Liver (tissue), 9 donors: Measurements from ENCODE around the gene ATP6V1G2. TPM values are rescaled to one million over a fixed set of nuclear protein-coding genes. Genes with fewer than 3 reads are reported as not detected.
A peak's percentile ranks its signal among the peaks of the same experiment; 100 is the strongest.

Source experiments
- DNase-seq: peaks from one replicate; pipeline ENCODE4 v3.0.0-alpha.2; 2017; ENCODE audit warnings: low spot score
- H3K27ac ChIP-seq, 2 donors: one replicate each; pipeline ENCODE4 v1.7.0; 2013; ENCODE audit warnings: inconsistent platforms in 2 of 2, low read length in 2 of 2, control low read depth in 1 of 2, low read depth in 1 of 2, mild to moderate bottlenecking in 1 of 2
- H3K27me3 ChIP-seq, 4 donors: one replicate each; pipeline versions ENCODE4 v1.6.1 to v1.7.0; 2013; ENCODE audit warnings: low read length in 3 of 4, inconsistent platforms in 1 of 4, mild to moderate bottlenecking in 1 of 4, moderate library complexity in 1 of 4; ENCODE audit not compliant: control insufficient read depth in 4 of 4, insufficient read depth in 4 of 4
- H3K36me3 ChIP-seq, 4 donors: one replicate each; pipeline versions ENCODE4 v1.6.1 to v1.7.0; 2013; ENCODE audit warnings: low read length in 3 of 4, mild to moderate bottlenecking in 3 of 4, low read depth in 1 of 4, moderate library complexity in 1 of 4; ENCODE audit not compliant: control insufficient read depth in 4 of 4, insufficient read depth in 3 of 4
- H3K4me1 ChIP-seq, 4 donors: one replicate each; pipeline versions ENCODE4 v1.6.1 to v1.7.0; 2013; ENCODE audit warnings: low read length in 3 of 4, mild to moderate bottlenecking in 3 of 4, moderate library complexity in 1 of 4; ENCODE audit not compliant: control insufficient read depth in 4 of 4, insufficient read depth in 4 of 4
- H3K4me3 ChIP-seq, 3 donors: one replicate each; pipeline versions ENCODE4 v1.6.1 to v1.7.0; 2013; ENCODE audit warnings: low read length in 3 of 3, control low read depth in 1 of 3, low read depth in 1 of 3, mild to moderate bottlenecking in 1 of 3
- H3K9ac ChIP-seq, 2 donors: one replicate each; pipeline ENCODE4 v1.7.0; 2013; ENCODE audit warnings: low read length in 2 of 2, mild to moderate bottlenecking in 2 of 2, moderate library complexity in 2 of 2, control low read depth in 1 of 2, low read depth in 1 of 2
- H3K9me3 ChIP-seq, 4 donors: one replicate each; pipeline versions ENCODE4 v1.6.1 to v1.7.0; 2013; ENCODE audit warnings: low read length in 3 of 4; ENCODE audit not compliant: control insufficient read depth in 4 of 4
- EGR1 ChIP-seq, 2 donors: IDR thresholded peaks; 2 replicates each; pipeline ENCODE4 v1.6.1; 2016 to 2018; ENCODE audit warnings: antibody characterized with exemption in 2 of 2, low read depth in 2 of 2
- FOXA1 ChIP-seq: IDR thresholded peaks from 2 replicates; pipeline ENCODE4 v1.6.1; 2016; ENCODE audit warnings: antibody characterized with exemption
- FOXA2 ChIP-seq: IDR thresholded peaks from 2 replicates; pipeline ENCODE4 v1.6.1; 2016; ENCODE audit warnings: antibody characterized with exemption
- GABPA ChIP-seq, 2 donors: IDR thresholded peaks in 1 of 2; conservative IDR thresholded peaks in 1 of 2; 2 replicates each; pipeline ENCODE4 v1.6.1; 2016; ENCODE audit warnings: antibody characterized with exemption in 2 of 2, mild to moderate bottlenecking in 1 of 2, moderate library complexity in 1 of 2
- HNF4A ChIP-seq, 2 donors: conservative IDR thresholded peaks; 2 replicates each; pipeline ENCODE4 v1.6.1; 2016; ENCODE audit warnings: antibody characterized with exemption in 2 of 2, mild to moderate bottlenecking in 2 of 2
- HNF4G ChIP-seq: IDR thresholded peaks from 2 replicates; pipeline ENCODE4 v1.6.1; 2016; ENCODE audit warnings: antibody characterized with exemption
- JUND ChIP-seq, 2 donors: IDR thresholded peaks; 2 replicates each; pipeline ENCODE4 v1.6.1; 2016; ENCODE audit warnings: antibody characterized with exemption in 2 of 2
- NR2F2 ChIP-seq: IDR thresholded peaks from 2 replicates; pipeline ENCODE4 v1.6.1; 2016; ENCODE audit warnings: antibody characterized with exemption
- RAD21 ChIP-seq, 2 donors: IDR thresholded peaks; 2 replicates each; pipeline ENCODE4 v1.6.1; 2016; ENCODE audit warnings: antibody characterized with exemption in 2 of 2, mild to moderate bottlenecking in 2 of 2
- REST ChIP-seq: IDR thresholded peaks from 2 replicates; pipeline ENCODE4 v1.6.1; 2016; ENCODE audit warnings: antibody characterized with exemption, mild to moderate bottlenecking
- RXRA ChIP-seq, 2 donors: IDR thresholded peaks; 2 replicates each; pipeline ENCODE4 v1.6.1; 2017 to 2018; ENCODE audit warnings: antibody characterized with exemption in 2 of 2, mild to moderate bottlenecking in 1 of 2
- SP1 ChIP-seq: IDR thresholded peaks from 2 replicates; pipeline ENCODE4 v1.6.1; 2018; ENCODE audit warnings: antibody characterized with exemption, mild to moderate bottlenecking
- TAF1 ChIP-seq: conservative IDR thresholded peaks from 2 replicates; pipeline ENCODE4 v1.6.1; 2016; ENCODE audit warnings: antibody characterized with exemption, mild to moderate bottlenecking
- YY1 ChIP-seq: IDR thresholded peaks from 2 replicates; pipeline ENCODE4 v1.6.1; 2016; ENCODE audit warnings: antibody characterized with exemption, mild to moderate bottlenecking
- WGBS: extraction: QIAGEN DNeasy Blood & Tissue Kit; methylation state at CpG from one replicate; pipeline ENCODE4 v1.1.7; 2013; 5-methylcytosine and 5-hydroxymethylcytosine counted together
- polyA plus RNA-seq, 2 donors: library from polyadenylated mRNA; stranded (reverse) in 1 of 2; unstranded in 1 of 2; fragments of 200-250 nt in 1 of 2; fragments of >200 nt in 1 of 2; fragmentation: Nextera tagmentation in 1 of 2; extraction: Ambion mirVana in 1 of 2; gene quantifications; one replicate each; pipeline versions ENCODE4 v1.2.1 to v1.2.3, GENCODE V29; 2013 to 2015
- total RNA-seq, 2 donors: library from RNA; depleted of rRNA; stranded (reverse); fragments of >200 nt; gene quantifications; one replicate each; pipeline ENCODE4 v1.2.3, GENCODE V29; 2014
- TF ChIP-seq, protein P1 (sequence below): IDR thresholded peaks from 2 replicates; pipeline ENCODE4 v1.6.1; 2016; ENCODE audit warnings: antibody characterized with exemption
- TF ChIP-seq, protein P2 (sequence below): IDR thresholded peaks from 2 replicates; pipeline ENCODE4 v1.6.1; 2016; ENCODE audit warnings: antibody characterized with exemption
- TF ChIP-seq, protein P3 (sequence below): fragments of 150-350 bp; IDR thresholded peaks from 2 replicates; pipeline ENCODE4 v1.5.1; 2017; ENCODE audit warnings: improper control_type of control experiment, low read depth, low read length; ENCODE audit not compliant: missing input control
- TF ChIP-seq, protein P4 (sequence below): IDR thresholded peaks from 2 replicates; pipeline ENCODE4 v1.6.1; 2016; ENCODE audit warnings: antibody characterized with exemption
- donor health status: healthy.
- donor health status: healthy.
- donor health status: healthy.
- donor health status: healthy.
- donor health status: healthy.

Gene ATP6V1G2
- total and polyA plus RNA-seq, 4 donors = 0.14 to 0.36 (median 0.26) TPM

GRCh38 chr6:31547727-31548543, 1.5 kb upstream of the ATP6V1G2 start:
- Histone ChIP-seq H3K4me3 (peak overlapping the region; percentile 15 to 78 (median 56)), H3K27ac (peak overlapping the region; percentile 52 to 84), H3K9me3 (no peaks in the 10 kb centered on the region), H3K9ac (peak overlapping the region; percentile 36 to 97), H3K27me3 (no peaks in the 10 kb centered on the region), H3K4me1 (peaks cover 5 to 23% (median 15%) of the 10 kb centered on the region in 4 donors), H3K36me3 (peaks cover 0 to 13% (median 10%) of the 10 kb centered on the region in 4 donors)
- no peak for TF ChIP-seq SP1
- TF ChIP-seq, protein P1, sequence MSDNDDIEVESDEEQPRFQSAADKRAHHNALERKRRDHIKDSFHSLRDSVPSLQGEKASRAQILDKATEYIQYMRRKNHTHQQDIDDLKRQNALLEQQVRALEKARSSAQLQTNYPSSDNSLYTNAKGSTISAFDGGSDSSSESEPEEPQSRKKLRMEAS = no peak
- no peak for DNase-seq
- 79% methylated on average over 24 of the region's 24 CpGs for WGBS

DNA sequence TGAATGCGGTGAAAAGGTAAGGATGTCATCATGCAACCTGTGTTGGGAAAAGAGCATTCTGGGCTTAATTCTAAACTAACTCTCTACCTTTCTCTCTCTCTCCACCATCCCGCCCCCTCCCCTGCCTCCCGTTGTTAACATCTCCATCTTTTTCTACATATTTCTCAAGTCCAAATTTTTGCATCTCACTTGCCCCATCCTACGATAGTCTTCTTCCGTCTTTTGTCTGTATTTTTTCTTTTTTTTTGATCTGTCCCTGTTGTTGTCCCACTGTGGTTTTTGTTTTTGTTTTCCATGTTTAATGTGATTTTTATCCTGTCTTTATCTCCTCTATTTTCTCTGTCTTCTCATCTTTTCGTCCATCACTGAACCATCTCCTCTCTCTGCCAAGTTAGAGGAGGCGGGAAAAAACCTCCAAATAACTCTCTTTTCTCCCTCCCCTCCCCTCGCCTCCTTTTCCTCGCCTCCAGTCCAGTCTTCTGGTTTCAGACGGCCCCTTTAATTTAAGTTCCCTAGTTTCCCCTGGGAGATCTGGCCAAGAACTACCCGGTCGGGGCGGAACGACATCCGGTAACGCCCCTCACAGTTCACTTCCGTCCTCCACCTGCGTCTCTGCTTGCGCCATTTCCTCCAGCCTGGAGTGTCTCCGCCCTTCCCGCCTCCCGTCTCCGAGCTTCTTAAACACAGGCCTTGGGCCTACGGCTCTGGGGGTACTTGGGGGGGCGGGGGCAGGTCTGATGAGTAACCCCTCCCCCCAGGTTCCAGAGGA, 734 bp upstream of the ATP6V1G2 start, which contains the start of gene NFKBIL1:
NFKBIL1 (plus strand) TSS at position 651 of the 769 bp plus-strand sequence; CDS start at position 738, 87 bp downstream.
- TF ChIP-seq EGR1 (IDR thresholded peaks at IDR 0.05; ENCODE audit: low read depth in 2 of 2) = peak in 1 of 2 donors; percentile 75
- TF ChIP-seq GABPA (IDR thresholded peaks at IDR 0.05 in 1 of 2, conservative IDR thresholded peaks at IDR 0.05 in 1 of 2) = peak; percentile 95 to 98
- TF ChIP-seq TAF1 = no peak
- TF ChIP-seq JUND (IDR thresholded peaks at IDR 0.05) = peak in 1 of 2 donors; percentile 48
- TF ChIP-seq NR2F2 = no peak
- peak; percentile 63 for TF ChIP-seq REST
- TF ChIP-seq, protein P2, sequence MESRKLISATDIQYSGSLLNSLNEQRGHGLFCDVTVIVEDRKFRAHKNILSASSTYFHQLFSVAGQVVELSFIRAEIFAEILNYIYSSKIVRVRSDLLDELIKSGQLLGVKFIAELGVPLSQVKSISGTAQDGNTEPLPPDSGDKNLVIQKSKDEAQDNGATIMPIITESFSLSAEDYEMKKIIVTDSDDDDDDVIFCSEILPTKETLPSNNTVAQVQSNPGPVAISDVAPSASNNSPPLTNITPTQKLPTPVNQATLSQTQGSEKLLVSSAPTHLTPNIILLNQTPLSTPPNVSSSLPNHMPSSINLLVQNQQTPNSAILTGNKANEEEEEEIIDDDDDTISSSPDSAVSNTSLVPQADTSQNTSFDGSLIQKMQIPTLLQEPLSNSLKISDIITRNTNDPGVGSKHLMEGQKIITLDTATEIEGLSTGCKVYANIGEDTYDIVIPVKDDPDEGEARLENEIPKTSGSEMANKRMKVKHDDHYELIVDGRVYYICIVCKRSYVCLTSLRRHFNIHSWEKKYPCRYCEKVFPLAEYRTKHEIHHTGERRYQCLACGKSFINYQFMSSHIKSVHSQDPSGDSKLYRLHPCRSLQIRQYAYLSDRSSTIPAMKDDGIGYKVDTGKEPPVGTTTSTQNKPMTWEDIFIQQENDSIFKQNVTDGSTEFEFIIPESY = no peak
- TF ChIP-seq HNF4A (conservative IDR thresholded peaks at IDR 0.05) = peak; percentile 25 to 47
- no peak for TF ChIP-seq FOXA2
- TF ChIP-seq YY1 = peak; percentile 96
- TF ChIP-seq, protein P1 = peak; percentile 67
- TF ChIP-seq FOXA1 = no peak
- TF ChIP-seq RAD21 (IDR thresholded peaks at IDR 0.05) = peak in 1 of 2 donors; percentile 42
- TF ChIP-seq, protein P3, sequence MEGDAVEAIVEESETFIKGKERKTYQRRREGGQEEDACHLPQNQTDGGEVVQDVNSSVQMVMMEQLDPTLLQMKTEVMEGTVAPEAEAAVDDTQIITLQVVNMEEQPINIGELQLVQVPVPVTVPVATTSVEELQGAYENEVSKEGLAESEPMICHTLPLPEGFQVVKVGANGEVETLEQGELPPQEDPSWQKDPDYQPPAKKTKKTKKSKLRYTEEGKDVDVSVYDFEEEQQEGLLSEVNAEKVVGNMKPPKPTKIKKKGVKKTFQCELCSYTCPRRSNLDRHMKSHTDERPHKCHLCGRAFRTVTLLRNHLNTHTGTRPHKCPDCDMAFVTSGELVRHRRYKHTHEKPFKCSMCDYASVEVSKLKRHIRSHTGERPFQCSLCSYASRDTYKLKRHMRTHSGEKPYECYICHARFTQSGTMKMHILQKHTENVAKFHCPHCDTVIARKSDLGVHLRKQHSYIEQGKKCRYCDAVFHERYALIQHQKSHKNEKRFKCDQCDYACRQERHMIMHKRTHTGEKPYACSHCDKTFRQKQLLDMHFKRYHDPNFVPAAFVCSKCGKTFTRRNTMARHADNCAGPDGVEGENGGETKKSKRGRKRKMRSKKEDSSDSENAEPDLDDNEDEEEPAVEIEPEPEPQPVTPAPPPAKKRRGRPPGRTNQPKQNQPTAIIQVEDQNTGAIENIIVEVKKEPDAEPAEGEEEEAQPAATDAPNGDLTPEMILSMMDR = peak; percentile 11
- peak; percentile 56 for TF ChIP-seq SP1
- TF ChIP-seq, protein P4, sequence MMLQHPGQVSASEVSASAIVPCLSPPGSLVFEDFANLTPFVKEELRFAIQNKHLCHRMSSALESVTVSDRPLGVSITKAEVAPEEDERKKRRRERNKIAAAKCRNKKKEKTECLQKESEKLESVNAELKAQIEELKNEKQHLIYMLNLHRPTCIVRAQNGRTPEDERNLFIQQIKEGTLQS = no peak
- TF ChIP-seq HNF4G = no peak
- TF ChIP-seq RXRA (IDR thresholded peaks at IDR 0.05) = peak; percentile 52 to 67
- H3K4me3 ChIP-seq = peak within 1 kb of the TSS; percentile 15 to 78 (median 56)
- DNase-seq = peak; percentile 90
- peak within 1 kb of the TSS; percentile 52 to 84 for H3K27ac ChIP-seq
- H3K9me3 ChIP-seq = no peaks in the 10 kb centered on the region
- under 1% methylated on average over 25 of the region's 25 CpGs for WGBS
- no peaks in the 10 kb centered on the region for H3K27me3 ChIP-seq
- peak within 1 kb of the TSS; percentile 51 to 97 for H3K9ac ChIP-seq
- H3K36me3 ChIP-seq = peaks cover 0 to 13% (median 10%) of the 10 kb centered on the region in 4 donors
- H3K4me1 ChIP-seq = peaks cover 5 to 25% (median 17%) of the 10 kb centered on the region in 4 donors
